ENCODE data around the gene PACSIN3. TPM values are rescaled to one million over a fixed set of nuclear protein-coding genes. Genes with fewer than 3 reads are reported as not detected.
A peak's percentile ranks its signal among the peaks of the same experiment; 100 is the strongest.
"Not testable (repeated sequence)": the region's sequence is repeated elsewhere in the genome, so short reads cannot be mapped to it uniquely, and the experiment has no call there.

PACSIN3 gene
- total and polyA plus RNA-seq, 5 donors: 110 to 156 (median 129) TPM

- H3K9me3 ChIP-seq (ENCODE audit: control insufficient read depth, low read length): no peaks in the 10 kb centered on the region
- WGBS: 70% methylated on average over 4 of the region's 4 CpGs
- intact Hi-C loops (cut with DNase I): no loop called here
- DNase-seq: no peak
- H3K27ac ChIP-seq (ENCODE audit: low read length): no peak overlapping the region
- no peaks in the 10 kb centered on the region for H3K27me3 ChIP-seq (ENCODE audit: control insufficient read depth, insufficient read depth)
- no peak for ATAC-seq
- H3K4me3 ChIP-seq (ENCODE audit: low read length): no peak overlapping the region
- H3K4me1 ChIP-seq (ENCODE audit: control insufficient read depth, insufficient read depth, low read length): no peaks in the 10 kb centered on the region
These were observed 5.9 kb upstream of the PACSIN3 start for GRCh38 chr11:47192111-47192510.

- DNase-seq; H3K4me3 ChIP-seq (ENCODE audit: low read length); intact Hi-C loops (cut with DNase I); H3K9me3 ChIP-seq (ENCODE audit: control insufficient read depth, low read length); H3K27me3 ChIP-seq (ENCODE audit: control insufficient read depth, insufficient read depth); H3K27ac ChIP-seq (ENCODE audit: low read length); H3K4me1 ChIP-seq (ENCODE audit: control insufficient read depth, insufficient read depth, low read length); ATAC-seq: not testable (repeated sequence)
- WGBS: 88% methylated on average over 10 of the region's 10 CpGs
These were observed 4.9 kb upstream of the PACSIN3 start for GRCh38 chr11:47191137-47191536.

GRCh38 chr11:47189100-47189834 lies 3.0 kb upstream of the PACSIN3 start:
- DNase-seq: no peak
- Histone ChIP-seq H3K27ac (ENCODE audit: low read length) (no peak overlapping the region), H3K27me3 (ENCODE audit: control insufficient read depth, insufficient read depth) (no peaks in the 10 kb centered on the region), H3K4me1 (ENCODE audit: control insufficient read depth, insufficient read depth, low read length) (no peaks in the 10 kb centered on the region), H3K9me3 (ENCODE audit: control insufficient read depth, low read length) (no peaks in the 10 kb centered on the region), H3K4me3 (ENCODE audit: low read length) (no peak overlapping the region)
- intact Hi-C loops (cut with DNase I): loop anchor here in 1 of 4 donors (10.0 kb wide), 1 partner anchor 166 kb away; the partner anchor contains the start of gene MYBPC3
- 66% methylated on average over 11 of the region's 11 CpGs for WGBS
- no peak for ATAC-seq

- no peak for DNase-seq
These were observed 2.0 kb upstream of the PACSIN3 start for GRCh38 chr11:47188259-47188658.

GRCh38 chr11:47187723-47188122 lies 1.5 kb upstream of the PACSIN3 start:
- H3K9me3 ChIP-seq (ENCODE audit: control insufficient read depth, low read length): no peaks in the 10 kb centered on the region
- H3K27me3 ChIP-seq (ENCODE audit: control insufficient read depth, insufficient read depth): no peaks in the 10 kb centered on the region
- DNase-seq: no peak
- ATAC-seq: no peak
- peak overlapping the region; percentile 70 for H3K4me3 ChIP-seq (ENCODE audit: low read length)
- no peaks in the 10 kb centered on the region for H3K4me1 ChIP-seq (ENCODE audit: control insufficient read depth, insufficient read depth, low read length)
- intact Hi-C loops (cut with DNase I): loop anchor here in 1 of 4 donors (10.0 kb wide), 1 partner anchor 167 kb away; the partner anchor contains the start of gene MYBPC3
- 38% methylated on average over 5 of the region's 5 CpGs for WGBS
- peak overlapping the region; percentile 83 for H3K27ac ChIP-seq (ENCODE audit: low read length)

More at GRCh38 chr11:47188259-47188658, 2.0 kb upstream of the PACSIN3 start:
- intact Hi-C loops (cut with DNase I): loop anchor here in 1 of 4 donors (10.0 kb wide), 1 partner anchor 167 kb away; the partner anchor contains the start of gene MYBPC3
- Histone ChIP-seq H3K9me3 (ENCODE audit: control insufficient read depth, low read length) (no peaks in the 10 kb centered on the region), H3K27me3 (ENCODE audit: control insufficient read depth, insufficient read depth) (no peaks in the 10 kb centered on the region), H3K4me1 (ENCODE audit: control insufficient read depth, insufficient read depth, low read length) (no peaks in the 10 kb centered on the region), H3K27ac (ENCODE audit: low read length) (peak overlapping the region; percentile 14), H3K4me3 (ENCODE audit: low read length) (no peak overlapping the region)
- ATAC-seq: no peak
- WGBS: 95% methylated on average over 1 of the region's 1 CpG

GRCh38 chr11:47186700-47187695 lies 764 bp upstream of the PACSIN3 start:
- under 1% methylated on average over 63 of the region's 63 CpGs for WGBS
- H3K27me3 ChIP-seq (ENCODE audit: control insufficient read depth, insufficient read depth): no peaks in the 10 kb centered on the region
- DNase-seq: peak; percentile 51 to 81 (median 80)
- H3K9me3 ChIP-seq (ENCODE audit: control insufficient read depth, low read length): no peaks in the 10 kb centered on the region
- ATAC-seq: peak; percentile 38 to 40
- H3K4me1 ChIP-seq (ENCODE audit: control insufficient read depth, insufficient read depth, low read length): no peaks in the 10 kb centered on the region
- H3K27ac ChIP-seq (ENCODE audit: low read length): peak overlapping the region; percentile 83
- H3K4me3 ChIP-seq (ENCODE audit: low read length): peak overlapping the region; percentile 70
- intact Hi-C loops (cut with DNase I): loop anchor here in 1 of 4 donors (10.0 kb wide), 1 partner anchor 168 kb away; the partner anchor contains the start of gene MYBPC3

GRCh38 chr11:47185305-47186075 lies 744 bp downstream of the PACSIN3 start:
- no peaks in the 10 kb centered on the region for H3K27me3 ChIP-seq (ENCODE audit: control insufficient read depth, insufficient read depth)
- peak overlapping the region; percentile 70 for H3K4me3 ChIP-seq (ENCODE audit: low read length)
- peak; percentile 61 to 88 (median 84) for DNase-seq
- peak overlapping the region; percentile 97 for H3K27ac ChIP-seq (ENCODE audit: low read length)
- H3K9me3 ChIP-seq (ENCODE audit: control insufficient read depth, low read length): no peaks in the 10 kb centered on the region
- intact Hi-C loops (cut with DNase I): loop anchor here in 1 of 4 donors (10.0 kb wide), 1 partner anchor 169 kb away; the partner anchor contains the start of gene MYBPC3
- peak; percentile 25 to 42 for ATAC-seq
- no peaks in the 10 kb centered on the region for H3K4me1 ChIP-seq (ENCODE audit: control insufficient read depth, insufficient read depth, low read length)
- WGBS: 6% methylated on average over 50 of the region's 50 CpGs

GRCh38 chr11:47184711-47185304 lies 1.4 kb downstream of the PACSIN3 start:
- Histone ChIP-seq H3K4me3 (ENCODE audit: low read length) (peak overlapping the region; percentile 70), H3K4me1 (ENCODE audit: control insufficient read depth, insufficient read depth, low read length) (no peaks in the 10 kb centered on the region), H3K27me3 (ENCODE audit: control insufficient read depth, insufficient read depth) (no peaks in the 10 kb centered on the region), H3K9me3 (ENCODE audit: control insufficient read depth, low read length) (no peaks in the 10 kb centered on the region), H3K27ac (ENCODE audit: low read length) (peak overlapping the region; percentile 97)
- intact Hi-C loops (cut with DNase I): loop anchor here in 2 of 4 donors (5.0 to 10.0 kb wide), 2 partner anchors 72 to 170 kb away; partner anchors contain the start of genes MYBPC3 (in 1 of the 2) and NR1H3 (in 1 of the 2)
- ATAC-seq: peak in 1 of 2 donors; percentile 6
- peak in 1 of 3 donors; percentile 68 for DNase-seq
- WGBS: 33% methylated on average over 13 of the region's 13 CpGs

GRCh38 chr11:47183969-47184368 lies 2.3 kb downstream of the PACSIN3 start:
- WGBS: 80% methylated on average over 7 of the region's 7 CpGs
- Histone ChIP-seq H3K27ac (ENCODE audit: low read length) (peak overlapping the region; percentile 97), H3K4me1 (ENCODE audit: control insufficient read depth, insufficient read depth, low read length) (no peaks in the 10 kb centered on the region), H3K9me3 (ENCODE audit: control insufficient read depth, low read length) (no peaks in the 10 kb centered on the region), H3K27me3 (ENCODE audit: control insufficient read depth, insufficient read depth) (no peaks in the 10 kb centered on the region), H3K4me3 (ENCODE audit: low read length) (no peak overlapping the region)
- no peak for DNase-seq
- no peak for ATAC-seq
- intact Hi-C loops (cut with DNase I): loop anchor here in 2 of 4 donors (5.0 to 10.0 kb wide), 2 partner anchors 73 to 171 kb away; partner anchors contain the start of genes MYBPC3 (in 1 of the 2) and NR1H3 (in 1 of the 2)

All from right cardiac atrium (tissue), 5 donors.